Brain microvascular endothelial cell (primary cell): ENCODE results near the gene SLC16A9.
"Not testable (repeated sequence)": the region's sequence is repeated elsewhere in the genome, so short reads cannot be mapped to it uniquely, and the experiment has no call there.

ENCODE experiments used
- DNase-seq: peaks from one replicate; pipeline ENCODE4 v3.0.0-alpha.2; 2020
- H3K27ac ChIP-seq: fragments of 250-450 bp; sonication (Bioruptor Pico); 2 replicates; pipeline ENCODE4 v1.5.1; 2020; ENCODE audit warnings: mild to moderate bottlenecking, moderate library complexity
- H3K27me3 ChIP-seq: fragments of 250-450 bp; sonication (Bioruptor Pico); replicated peaks from 2 replicates; pipeline ENCODE4 v1.5.1; 2020; ENCODE audit warnings: mild to moderate bottlenecking
- H3K36me3 ChIP-seq: fragments of 250-450 bp; sonication (Bioruptor Pico); replicated peaks from 2 replicates; pipeline ENCODE4 v1.5.1; 2020; ENCODE audit warnings: mild to moderate bottlenecking
- H3K4me3 ChIP-seq: 2 replicates; pipeline ENCODE4 v1.5.1; 2011; ENCODE audit warnings: low read depth, mild to moderate bottlenecking, control low read depth, low read length, moderate library complexity
- CTCF ChIP-seq: IDR thresholded peaks from 2 replicates; pipeline ENCODE4 v1.5.1; 2011; ENCODE audit warnings: low read depth, mild to moderate bottlenecking, moderate library complexity, low read length, control low read depth, inconsistent platforms; ENCODE audit errors: missing control alignments
- in situ Hi-C: cut with HindIII; loops from 2 replicates; pipeline ENCODE4 v1.10.0; 2017; ENCODE audit warnings: low sequenced_read_pairs, low pct_ligation_motif_present

SLC16A9 gene

GRCh38 chr10:59750155-59750945 is 40.7 kb upstream of the SLC16A9 start:
- no peaks in the 10 kb centered on the region for H3K27me3 ChIP-seq
- in situ Hi-C loops: no loop called here
- no peaks in the 10 kb centered on the region for H3K36me3 ChIP-seq
- no peak overlapping the region for H3K27ac ChIP-seq
- no peak overlapping the region for H3K4me3 ChIP-seq
- no peak for TF ChIP-seq CTCF
- DNase-seq: no peak

- TF ChIP-seq CTCF: no peak
- in situ Hi-C loops: no loop called here
- Histone ChIP-seq H3K4me3 (no peak overlapping the region), H3K36me3 (no peaks in the 10 kb centered on the region), H3K27ac (no peak overlapping the region), H3K27me3 (no peaks in the 10 kb centered on the region)
- no peak for DNase-seq
These were observed 39.2 kb upstream of the SLC16A9 start for GRCh38 chr10:59748834-59749233.

- Histone ChIP-seq H3K27me3 (no peaks in the 10 kb centered on the region), H3K36me3 (no peaks in the 10 kb centered on the region), H3K4me3 (no peak overlapping the region), H3K27ac (no peak overlapping the region)
- in situ Hi-C loops: no loop called here
- TF ChIP-seq CTCF: no peak
- DNase-seq: no peak
These were observed 35.6 kb upstream of the SLC16A9 start for GRCh38 chr10:59745163-59745650.

- DNase-seq, H3K4me3 ChIP-seq, H3K36me3 ChIP-seq, H3K27me3 ChIP-seq, H3K27ac ChIP-seq, in situ Hi-C loops: not testable (repeated sequence)
These were observed 35.1 kb upstream of the SLC16A9 start for GRCh38 chr10:59744762-59745161.

DNA sequence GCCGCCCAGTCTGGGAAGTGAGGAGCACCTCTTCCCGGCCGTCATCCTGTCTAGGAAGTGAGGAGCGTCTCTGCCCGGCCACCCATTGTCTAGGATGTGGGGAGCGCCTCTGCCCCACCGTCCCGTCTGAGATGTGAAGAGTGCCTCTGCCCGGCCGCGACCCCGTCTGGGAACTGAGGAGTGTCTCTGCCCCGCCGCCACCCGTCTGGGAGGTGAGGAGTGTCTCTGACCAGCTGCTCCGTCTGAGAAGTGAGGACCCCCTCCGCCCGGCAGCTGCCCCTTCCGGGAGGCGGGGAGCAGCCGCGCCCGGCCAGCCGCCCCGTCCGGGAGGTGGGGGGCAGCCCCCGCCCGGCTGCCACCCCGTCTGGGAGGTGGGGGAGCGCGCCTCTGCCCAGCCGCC is 34.5 kb upstream of the SLC16A9 start:
- in situ Hi-C loops, DNase-seq, H3K27me3 ChIP-seq, H3K27ac ChIP-seq, H3K4me3 ChIP-seq, H3K36me3 ChIP-seq: not testable (repeated sequence)

- Histone ChIP-seq H3K4me3 (no peak overlapping the region), H3K27me3 (no peaks in the 10 kb centered on the region), H3K36me3 (no peaks in the 10 kb centered on the region), H3K27ac (no peak overlapping the region)
- no peak for DNase-seq
- in situ Hi-C loops: no loop called here
- TF ChIP-seq CTCF: no peak
These were observed 31.9 kb upstream of the SLC16A9 start for GRCh38 chr10:59741583-59741982.

DNA sequence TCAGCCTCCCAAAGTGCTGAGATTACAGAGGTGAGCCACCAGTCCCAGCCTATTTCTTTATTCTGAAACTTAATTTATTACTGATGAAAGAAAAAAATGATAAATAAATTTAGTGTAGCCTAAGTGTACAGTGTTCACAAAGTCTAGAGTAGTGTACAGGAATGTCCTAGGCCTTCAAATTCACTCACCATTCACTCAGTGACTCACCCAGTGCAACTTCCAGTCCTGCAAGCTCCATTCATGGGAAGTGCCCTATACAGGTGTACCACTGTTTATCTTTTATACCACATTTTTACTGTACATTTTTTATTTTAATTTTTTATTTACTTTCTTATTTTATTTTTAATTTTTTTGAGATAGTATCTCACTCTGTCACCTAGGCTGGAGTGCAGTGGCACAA is 31.4 kb upstream of the SLC16A9 start:
- in situ Hi-C loops: no loop called here
- Histone ChIP-seq H3K4me3 (no peak overlapping the region), H3K27me3 (no peaks in the 10 kb centered on the region), H3K36me3 (no peaks in the 10 kb centered on the region), H3K27ac (no peak overlapping the region)
- DNase-seq: no peak
- no peak for TF ChIP-seq CTCF
